HG03378 (cell line): ENCODE data around the gene PSMG4.

Experiments
- ATAC-seq: cut with Tn5 transposase; IDR thresholded peaks from one replicate; pipeline ENCODE4 v1.9.1; 2021; ENCODE audit warnings: mild to moderate bottlenecking, moderate library complexity; ENCODE audit not compliant: unreplicated experiment

The PSMG4 gene

DNA sequence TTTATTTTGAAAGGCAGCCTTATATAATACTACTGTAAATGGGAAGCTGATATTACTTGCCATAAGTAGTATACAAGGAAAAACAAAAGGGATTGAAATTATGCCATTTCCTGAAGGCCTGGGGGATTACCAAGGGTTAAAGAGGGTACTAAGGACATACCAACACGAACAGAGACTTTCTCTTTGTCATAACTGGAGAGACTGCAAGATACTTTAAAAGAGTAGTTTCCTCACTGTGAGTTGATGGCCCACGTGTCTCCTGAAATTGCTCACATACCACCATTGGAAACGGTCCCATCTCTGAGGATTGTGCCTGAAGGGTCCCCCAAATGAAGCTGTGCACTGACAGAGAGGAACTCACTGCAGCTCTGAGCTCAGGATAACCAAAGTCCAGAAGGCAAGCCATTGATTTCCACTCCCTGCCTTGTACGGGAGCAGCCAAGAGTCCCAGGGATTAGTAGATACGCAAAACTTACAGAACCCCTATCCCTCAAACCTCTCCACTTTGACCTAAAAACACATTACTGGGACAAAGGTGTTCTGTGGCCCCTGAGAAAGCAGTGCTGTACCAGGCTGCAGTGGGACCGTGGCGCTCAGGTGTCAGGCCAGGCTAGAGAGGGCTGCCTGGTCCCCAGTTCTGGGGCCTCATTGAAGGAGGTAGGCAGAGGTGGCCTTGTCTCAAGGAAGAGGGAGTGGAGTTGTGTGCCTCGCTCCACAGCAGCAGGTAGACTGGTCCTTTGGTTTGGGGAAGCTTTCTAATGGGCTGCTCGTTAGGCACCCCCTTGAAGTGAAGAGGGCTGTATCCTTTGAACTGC is 15.2 kb downstream of the PSMG4 start:
- ATAC-seq = no peak

DNA sequence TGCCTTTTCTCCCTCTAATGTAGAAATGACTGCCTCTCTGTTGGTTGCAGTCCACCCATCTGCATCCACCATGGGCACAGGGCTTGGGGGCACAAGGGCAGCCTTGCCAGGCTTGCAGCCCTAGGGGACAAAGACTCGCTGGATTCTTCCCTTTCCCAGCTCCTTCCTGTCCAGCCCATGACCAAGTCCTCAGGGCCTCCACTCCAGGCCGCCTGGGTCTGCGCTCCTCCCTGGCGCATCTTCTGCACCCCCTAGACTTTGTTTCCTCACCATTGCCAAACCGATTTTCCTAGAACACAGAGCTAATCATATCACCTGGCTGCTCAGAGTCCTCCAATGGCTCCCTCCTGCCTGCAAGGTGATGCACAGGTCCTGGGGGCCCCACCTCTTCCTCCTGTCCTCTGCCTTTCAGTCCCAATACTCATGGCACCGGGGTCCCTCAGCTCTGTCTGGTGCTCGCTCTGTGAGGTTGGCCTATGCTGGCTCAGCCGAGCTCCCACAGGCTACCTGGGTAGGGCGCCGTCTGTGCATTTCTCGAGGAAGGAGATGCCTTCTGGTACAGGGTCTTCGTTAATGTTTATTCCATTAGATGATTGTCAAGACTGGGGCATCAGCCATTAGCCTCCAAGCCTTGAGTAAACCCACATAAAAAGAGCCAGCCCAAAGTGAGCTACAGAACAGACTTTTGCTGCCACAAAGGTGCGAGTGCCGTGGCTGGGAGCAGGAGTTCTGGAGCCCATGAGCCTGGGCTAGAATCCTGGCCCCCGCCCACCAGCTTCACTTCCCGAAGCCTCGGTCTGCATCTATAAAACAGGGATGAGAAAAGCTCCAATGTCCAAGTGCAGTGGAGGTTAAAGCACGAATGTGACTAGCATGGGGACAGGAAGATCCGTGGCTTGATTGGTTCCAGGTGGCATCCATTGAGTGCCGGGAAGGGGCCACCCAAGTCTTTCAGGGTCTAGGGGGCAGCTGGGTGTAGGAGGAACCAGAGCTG is 17.7 kb downstream of the PSMG4 start:
- no peak for ATAC-seq

- no peak for ATAC-seq
These were observed 18.5 kb downstream of the PSMG4 start for GRCh38 chr6:3277251-3277650.

DNA sequence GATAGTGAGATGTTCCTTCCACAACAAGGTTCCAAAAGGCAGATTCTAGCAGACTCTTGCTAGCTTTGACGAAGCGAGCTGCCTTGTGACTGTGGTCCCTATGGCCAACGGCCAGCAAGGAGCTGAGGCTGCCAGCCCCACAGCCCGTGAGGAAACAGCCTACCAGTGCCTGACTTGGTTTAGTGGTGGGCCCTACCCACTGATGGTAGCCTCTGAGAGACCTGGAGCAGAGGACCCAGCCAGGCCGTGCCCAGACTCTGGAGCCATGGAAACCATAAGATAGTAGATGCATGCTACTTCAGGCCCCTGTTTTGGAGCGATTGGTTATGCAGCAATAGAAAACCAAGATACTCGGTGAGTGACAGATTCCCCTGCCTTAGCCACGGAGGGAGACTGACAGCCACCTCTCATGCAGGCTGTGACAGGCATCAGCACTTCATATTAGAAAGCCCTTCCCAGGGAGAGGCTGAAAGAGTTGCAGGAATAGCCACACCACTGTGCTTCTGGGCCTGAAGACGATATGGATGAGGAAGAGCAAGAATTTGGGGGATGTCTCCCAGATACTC is 19.2 kb downstream of the PSMG4 start:
- ATAC-seq = no peak

- ATAC-seq = no peak
These were observed 19.9 kb downstream of the PSMG4 start for GRCh38 chr6:3278691-3279090.

GRCh38 chr6:3280091-3280490 is 21.3 kb downstream of the PSMG4 start:
- no peak for ATAC-seq

GRCh38 chr6:3280866-3281465 is 22.2 kb downstream of the PSMG4 start:
- no peak for ATAC-seq

GRCh38 chr6:3281631-3282475 is 23.1 kb downstream of the PSMG4 start:
- no peak for ATAC-seq

GRCh38 chr6:3282476-3283236 is 23.9 kb downstream of the PSMG4 start:
- ATAC-seq = no peak

- no peak for ATAC-seq
These were observed 24.5 kb downstream of the PSMG4 start for GRCh38 chr6:3283241-3283640.

- ATAC-seq = no peak
These were observed 25.1 kb downstream of the PSMG4 start for GRCh38 chr6:3283641-3284435.

- ATAC-seq = no peak
These were observed 25.7 kb downstream of the PSMG4 start for GRCh38 chr6:3284436-3284876.

- ATAC-seq = no peak
These were observed 26.4 kb downstream of the PSMG4 start for GRCh38 chr6:3285049-3285639.

DNA sequence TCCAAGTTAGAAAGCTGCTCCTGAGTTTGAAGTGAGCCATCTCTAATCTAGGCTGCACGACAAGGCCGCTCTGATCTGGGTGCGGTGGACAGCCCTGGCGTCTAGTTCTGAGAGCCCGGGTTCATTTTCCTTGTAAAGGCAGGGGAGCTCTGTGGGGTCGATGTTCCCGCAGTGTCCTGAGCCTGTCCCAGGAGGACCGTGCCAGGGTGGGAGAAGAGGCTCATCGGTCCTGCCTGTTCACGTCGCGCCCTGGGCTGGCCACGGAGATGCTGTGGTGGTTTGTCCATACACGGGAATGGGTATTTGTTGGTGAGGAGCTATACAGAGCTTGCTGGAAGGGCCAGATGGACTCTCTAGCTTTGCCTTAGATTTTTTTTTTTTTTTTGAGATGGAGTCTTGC is 27.0 kb downstream of the PSMG4 start:
- ATAC-seq = no peak

- ATAC-seq = no peak
These were observed 28.0 kb downstream of the PSMG4 start for GRCh38 chr6:3286641-3287171.

DNA sequence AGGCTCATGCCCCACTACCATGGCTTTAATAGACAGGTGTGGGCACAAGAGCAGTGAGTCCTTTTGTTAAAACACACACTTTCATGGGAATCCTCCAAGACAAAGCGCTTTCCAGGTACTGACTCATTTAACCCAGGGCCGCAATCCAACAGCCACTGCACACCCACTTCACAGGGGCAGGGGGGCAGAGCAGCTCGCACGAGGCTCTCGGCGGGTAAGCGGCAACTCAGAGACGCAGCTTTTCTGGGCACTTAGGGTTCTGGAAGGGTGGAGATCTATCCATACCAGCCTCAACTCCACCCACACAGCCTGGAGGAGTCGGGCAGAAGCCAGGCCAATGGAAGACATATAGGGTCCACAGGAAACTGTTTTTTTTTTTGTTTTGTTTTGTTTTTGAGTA is 28.6 kb downstream of the PSMG4 start:
- ATAC-seq = no peak

DNA sequence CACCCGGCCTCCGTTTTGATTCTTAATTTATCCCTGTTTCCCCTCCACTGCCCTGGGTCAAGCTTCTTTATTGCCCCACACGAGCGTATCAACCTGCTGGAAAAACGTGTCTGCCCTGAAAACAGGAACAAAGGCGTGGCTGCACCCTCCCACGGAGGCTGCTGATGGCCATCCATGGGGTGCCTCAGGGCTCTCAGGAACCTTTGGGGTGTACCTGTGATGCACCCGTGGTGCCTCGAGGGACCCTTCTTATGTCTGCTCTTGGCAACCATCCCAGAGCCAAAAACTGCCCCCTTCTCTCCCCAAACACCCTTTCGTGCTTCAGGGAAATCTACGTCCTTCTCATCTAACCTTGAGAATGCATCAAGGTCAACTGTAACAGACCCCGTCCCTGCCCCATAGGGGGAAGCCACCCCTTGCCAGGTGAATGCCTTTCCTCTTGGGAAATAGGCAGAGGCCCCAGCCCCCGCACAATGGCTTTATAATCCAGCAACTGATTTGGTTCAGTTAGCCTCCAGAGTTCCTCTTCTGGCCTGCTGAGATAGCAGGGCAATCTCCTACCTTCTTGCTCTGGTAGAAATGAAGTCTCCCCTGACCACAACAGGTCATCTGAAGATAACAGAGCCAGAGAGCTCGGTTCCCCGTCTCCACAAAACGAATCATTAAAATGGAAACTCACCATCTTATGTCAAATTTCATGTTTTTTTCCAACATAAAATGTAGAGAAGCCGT is 29.4 kb downstream of the PSMG4 start:
- ATAC-seq = no peak
